Keratinocyte (primary cell): ENCODE data around the gene ROR1.

ENCODE experiments used
- CTCF ChIP-seq, 3 experiments: IDR thresholded peaks in 1 of 3; conservative IDR thresholded peaks in 1 of 3; optimal IDR thresholded peaks in 1 of 3; 2 replicates in 2 of 3; 3 replicates in 1 of 3; pipeline versions ENCODE3 to v1.5.1; 2011; ENCODE audit warnings: low read length in 3 of 3, mild to moderate bottlenecking in 3 of 3, moderate library complexity in 2 of 3, control low read depth in 1 of 3, inconsistent platforms in 1 of 3; ENCODE audit not compliant: insufficient read depth in 2 of 3; ENCODE audit errors: extremely low read depth in 1 of 3
- EZH2 ChIP-seq: IDR thresholded peaks from one replicate; pipeline ENCODE4 v1.6.1; 2012; ENCODE audit warnings: inconsistent platforms, mild to moderate bottlenecking, low read length, moderate library complexity

GRCh38 chr1:63922848-63923247 lies 149.0 kb downstream of the ROR1 start:
- TF ChIP-seq CTCF (optimal IDR thresholded peaks at IDR 0.05 in 1 of 3, IDR thresholded peaks at IDR 0.05 in 1 of 3, conservative IDR thresholded peaks at IDR 0.05 in 1 of 3; ENCODE audit: extremely low read depth in 1 of 3, insufficient read depth in 2 of 3, low read length in 3 of 3) (no peak), EZH2 (no peak)
